K562 (cell line): ENCODE data around the gene GPR142. TPM values are rescaled to one million over a fixed set of nuclear protein-coding genes. Genes with fewer than 3 reads are reported as not detected.

Experiments used
- ATAC-seq: fragments of 200-7000 bp; cut with Tn5 transposase; 3 replicates; pipeline ENCODE4 v1.9.1; 2020; ENCODE audit warnings: moderate library complexity
- BruUV-seq: library from RNA; stranded (reverse); fragments of 400-500 nt; replicated peaks from 2 replicates; lab custom pipeline; 2021; lab: Mats Ljungman, UMichigan
- CTCF ChIA-PET: fragments of 300-600 bp; formaldehyde crosslinking; extraction: SDS; loops from one replicate; lab custom pipeline; 2021; ENCODE audit warnings: low intra/inter-chr PET ratio; lab: Yijun Ruan, JAX
- POLR2A ChIA-PET: fragments of 300-600, 350-650 bp; sonication (Branson Sonifier 250); formaldehyde crosslinking; extraction: SDS; loops from one replicate; lab custom pipeline; 2021; ENCODE audit warnings: antibody characterized with exemption, inconsistent platforms; lab: Yijun Ruan, JAX
- DNase-seq, 4 experiments: peaks; one replicate each; pipeline versions ENCODE4 v3.0.0 to v3.0.0-alpha.2; 2011 to 2018; ENCODE audit warnings: low spot score in 3 of 4, mixed read lengths in 3 of 4; ENCODE audit errors: extremely low read depth in 1 of 4
- FAIRE-seq: peaks from 2 replicates; lab custom pipeline; 2011; peaks lifted over from hg19 to GRCh38; lab: Jason Lieb, UNC
- H2AFZ ChIP-seq: 2 replicates; pipeline ENCODE4 v1.6.0; 2011; ENCODE audit warnings: low read depth, low read length, control low read depth, inconsistent platforms
- H3K27ac ChIP-seq: fragments of 200-600 bp; 3 replicates; pipeline ENCODE4 v1.8.0; 2011; ENCODE audit warnings: low read depth, mild to moderate bottlenecking, control low read depth, inconsistent platforms, low read length, moderate library complexity, mixed read lengths; ENCODE audit errors: extremely low read depth
- H3K27me3 ChIP-seq, 2 experiments: fragments of 300-600 bp in 1 of 2; 2 replicates in 1 of 2; 3 replicates in 1 of 2; pipeline versions ENCODE4 v1.6.0 to v1.8.0; 2011; ENCODE audit warnings: inconsistent platforms in 2 of 2, low read length in 2 of 2, mild to moderate bottlenecking in 1 of 2, mixed read lengths in 1 of 2, moderate library complexity in 1 of 2; ENCODE audit not compliant: control insufficient read depth in 2 of 2, insufficient read depth in 2 of 2
- H3K36me3 ChIP-seq: fragments of 300-600 bp; 3 replicates; pipeline ENCODE4 v1.8.0; 2011; ENCODE audit warnings: mild to moderate bottlenecking, low read length, inconsistent platforms; ENCODE audit not compliant: control insufficient read depth, insufficient read depth
- H3K4me1 ChIP-seq, 2 experiments: fragments of 200-600 bp in 1 of 2; replicated peaks in 1 of 2; 2 replicates in 1 of 2; 3 replicates in 1 of 2; pipeline versions ENCODE4 v1.5.1 to v1.8.0; 2011; ENCODE audit warnings: inconsistent platforms in 2 of 2, low read length in 2 of 2, mild to moderate bottlenecking in 1 of 2, mixed read lengths in 1 of 2, moderate library complexity in 1 of 2; ENCODE audit not compliant: control insufficient read depth in 2 of 2, insufficient read depth in 2 of 2
- H3K4me2 ChIP-seq: 2 replicates; pipeline ENCODE4 v1.6.1; 2011; ENCODE audit warnings: low read length, control low read depth, inconsistent platforms, mixed read lengths; ENCODE audit not compliant: insufficient read depth
- H3K4me3 ChIP-seq: fragments of 200-600 bp; sonication (generic), shearing (Covaris generic); 2 replicates; pipeline ENCODE4 v1.5.1; 2016; ENCODE audit warnings: control low read depth, inconsistent platforms
- H3K79me2 ChIP-seq: fragments of 200-600 bp; 3 replicates; pipeline ENCODE4 v1.8.0; 2011; ENCODE audit warnings: low read length, inconsistent platforms; ENCODE audit not compliant: control insufficient read depth, insufficient read depth
- H3K9ac ChIP-seq, 2 experiments: 2 replicates each; pipeline versions ENCODE4 v1.6.0 to v1.6.1; 2011; ENCODE audit warnings: low read depth in 2 of 2, low read length in 2 of 2, control low read depth in 1 of 2, inconsistent platforms in 1 of 2, mild to moderate bottlenecking in 1 of 2, mixed read lengths in 1 of 2; ENCODE audit not compliant: insufficient read depth in 1 of 2
- H3K9me1 ChIP-seq: one replicate; pipeline ENCODE4 v1.6.0; 2011; ENCODE audit warnings: inconsistent platforms, mild to moderate bottlenecking, low read length, moderate library complexity; ENCODE audit not compliant: control insufficient read depth, insufficient read depth
- H3K9me3 ChIP-seq: replicated peaks from 2 replicates; pipeline ENCODE4 v1.5.1; 2011; ENCODE audit warnings: low read depth, low read length, inconsistent platforms; ENCODE audit not compliant: control insufficient read depth, insufficient read depth
- H4K20me1 ChIP-seq: replicated peaks from 2 replicates; pipeline ENCODE4 v1.6.1; 2011; ENCODE audit warnings: low read length, inconsistent platforms, mixed read lengths; ENCODE audit not compliant: control insufficient read depth, insufficient read depth
- E2F8 ChIP-seq: fragments of 450-650 bp; IDR thresholded peaks from 2 replicates; pipeline ENCODE4 v1.7.1; 2018; ENCODE audit warnings: mild to moderate bottlenecking, low read depth; ENCODE audit not compliant: partially characterized antibody
- HDAC2 ChIP-seq: fragments of 450-650 bp; IDR thresholded peaks from 2 replicates; pipeline ENCODE4 v1.6.1; 2016; ENCODE audit warnings: mild to moderate bottlenecking
- MECOM ChIP-seq: fragments of 250-450 bp; sonication (Bioruptor Pico); IDR thresholded peaks from 2 replicates; pipeline ENCODE4 v1.8.0; 2022; ENCODE audit warnings: inconsistent platforms
- NFRKB ChIP-seq: fragments of 450-650 bp; IDR thresholded peaks from 2 replicates; pipeline ENCODE4 v1.6.1; 2016; ENCODE audit warnings: low read depth
- NONO ChIP-seq, 2 experiments: fragments of 200-400 bp in 1 of 2; fragments of 450-650 bp in 1 of 2; formaldehyde crosslinking in 1 of 2; IDR thresholded peaks; 2 replicates each; pipeline ENCODE4 v1.6.1; 2017; ENCODE audit warnings: low read depth in 2 of 2, mild to moderate bottlenecking in 2 of 2, moderate library complexity in 2 of 2, low read length in 1 of 2
- RBM15 ChIP-seq: fragments of 200-400 bp; formaldehyde crosslinking; IDR thresholded peaks from 2 replicates; pipeline ENCODE4 v1.6.1; 2018; ENCODE audit warnings: mild to moderate bottlenecking, low read length, moderate library complexity; ENCODE audit not compliant: insufficient read depth
- TSHZ1 ChIP-seq: fragments of 250-450 bp; sonication (Bioruptor Pico); IDR thresholded peaks from 2 replicates; pipeline ENCODE4 v1.4.0; 2020; ENCODE audit warnings: mild to moderate bottlenecking, moderate library complexity
- ZBTB8A ChIP-seq: fragments of 450-650 bp; IDR thresholded peaks from 2 replicates; pipeline ENCODE4 v1.6.1; 2018; ENCODE audit warnings: mild to moderate bottlenecking, moderate library complexity; ENCODE audit not compliant: partially characterized antibody
- ZNF778 ChIP-seq: fragments of 450-650 bp; formaldehyde crosslinking; IDR thresholded peaks from 2 replicates; pipeline ENCODE4 v1.4.0; 2020; ENCODE audit warnings: mild to moderate bottlenecking, moderate library complexity
- WGBS: fragments of 100-300 bp; shearing (Covaris generic); methylation state at CpG from one replicate; pipeline ENCODE4 v1.1.6; 2016; ENCODE audit warnings: low coverage, mixed read lengths; ENCODE audit not compliant: insufficient coverage; ENCODE audit errors: missing lambda C conversion rate; 5-methylcytosine and 5-hydroxymethylcytosine counted together
- in situ Hi-C: fragments of 300-500 bp; cut with MboI; formaldehyde crosslinking; loops from 4 replicates; pipeline ENCODE4 v1.15.0; 2018; ENCODE audit warnings: inconsistent platforms, mixed read lengths
- intact Hi-C: fragments of 100-400 bp; cut with micrococcal nuclease; formaldehyde crosslinking; loops from 2 replicates; pipeline ENCODE4 v1.14.2; 2022
- polyA plus RNA-seq, 8 experiments: library from polyadenylated mRNA; depleted of rRNA in 4 of 8; stranded (reverse) in 5 of 8; unstranded in 3 of 8; fragments of >200 nt; fragmentation: Nextera tagmentation in 2 of 8; fragmentation: Illumina TruSeq in 1 of 8; extraction: Ambion mirVana in 2 of 8; extraction: Trizol in 1 of 8; gene quantifications; 2 replicates each; pipeline versions ENCODE4 v1.2.1 to v1.2.3, GENCODE V29; 2011 to 2014; ENCODE audit warnings: inconsistent platforms in 1 of 8, missing spikeins in 1 of 8
- total RNA-seq, 7 experiments: library from RNA; depleted of rRNA in 6 of 7; stranded (reverse); fragments of >200 nt in 6 of 7; fragmentation: Illumina TruSeq in 2 of 7; extraction: Trizol in 2 of 7; gene quantifications; 2 replicates each; pipeline versions ENCODE4 v1.2.1 to v1.2.3, GENCODE V29; 2011 to 2021; ENCODE audit warnings: low replicate concordance in 1 of 7

Gene GPR142
- total and polyA plus RNA-seq, 9 of the 15 experiments (the other 6 are each of a cell fraction or from before 2014, with no cell fraction given) = not detected

GRCh38 chr17:74362069-74362405 lies 5.3 kb upstream of the GPR142 start (continued):
- TF ChIP-seq E2F8 = no peak
- no peak for TF ChIP-seq ZNF778 (CRISPR knock-in tag)
- no peak for TF ChIP-seq RBM15
- TF ChIP-seq NONO (IDR thresholded peaks at IDR 0.05; ENCODE audit: low read depth in 2 of 2, low read length in 1 of 2) = no peak
- no peak for TF ChIP-seq MECOM (CRISPR knock-in tag)

GRCh38 chr17:74362810-74363498 lies 4.4 kb upstream of the GPR142 start:
- ATAC-seq (no peak), FAIRE-seq (no peak), DNase-seq (no peak)
- Histone ChIP-seq H3K27ac (no peak overlapping the region), H3K79me2 (no peaks in the 10 kb centered on the region), H3K9ac (no peak overlapping the region), H3K27me3 (peaks cover 14 to 64% of the 10 kb centered on the region in 2 experiments; a peak in 3 of 5 replicates), H3K9me3 (no peaks in the 10 kb centered on the region), H3K4me3 (no peak overlapping the region), H4K20me1 (peaks cover 10% of the 10 kb centered on the region; the same call in 1 of the 2 replicates), H3K4me2 (no peak overlapping the region), H3K36me3 (no peaks in the 10 kb centered on the region), H3K4me1 (peaks cover 0 to 19% of the 10 kb centered on the region in 2 experiments; a peak in 2 of 5 replicates)
- POLR2A ChIA-PET = interaction anchor here (0.6 to 0.9 kb wide), 2 partner anchors 62 to 151 kb away, joined by 3 read pairs; no protein-coding TSS in a partner anchor
- intact Hi-C loops = loop anchor here (5.0 kb wide), 1 partner anchor 151 kb away; the partner anchor contains the start of gene TTYH2
- CTCF ChIA-PET = no interaction called here
- in situ Hi-C loops = no loop called here
- BruUV-seq = no TSS peak
- 29% methylated on average over 14 of the region's 14 CpGs for WGBS
- TF ChIP-seq TSHZ1 (CRISPR knock-in tag) (no peak), HDAC2 (no peak), ZBTB8A (no peak), NFRKB (no peak)
- TF ChIP-seq, all 486 proteins: peak for 0
- H3K9me1 ChIP-seq = no peaks in the 10 kb centered on the region
- H2AFZ ChIP-seq = no peak overlapping the region
